SK-N-SH (cell line): ENCODE measurements around the gene TMEM145. TPM values are rescaled to one million over a fixed set of nuclear protein-coding genes. Genes with fewer than 3 reads are reported as not detected.
"Not testable (repeated sequence)": the region's sequence is repeated elsewhere in the genome, so short reads cannot be mapped to it uniquely, and the experiment has no call there.

ENCODE experiments used
- CTCF ChIA-PET: fragments of 300-600, 350-600 bp; formaldehyde crosslinking; extraction: SDS; loops from one replicate; lab custom pipeline; 2021; lab: Yijun Ruan, JAX
- POLR2A ChIA-PET: fragments of 350-600 bp; sonication (Branson Sonifier 250); formaldehyde crosslinking; extraction: SDS; loops from one replicate; lab custom pipeline; 2020; ENCODE audit warnings: antibody characterized with exemption, inconsistent platforms; lab: Yijun Ruan, JAX
- DNase-seq: peaks from one replicate; pipeline ENCODE4 v3.0.0; 2012
- H2AFZ ChIP-seq: fragments of 200-600 bp; sonication (generic); 2 replicates; pipeline ENCODE4 v1.8.1; 2016; ENCODE audit warnings: antibody characterized with exemption, mild to moderate bottlenecking, low read depth
- H3F3A ChIP-seq: fragments of 200-600 bp; sonication (generic); replicated peaks from 2 replicates; pipeline ENCODE3; 2016; ENCODE audit warnings: antibody characterized with exemption, mild to moderate bottlenecking; ENCODE audit not compliant: insufficient read depth
- H3K27ac ChIP-seq, 2 experiments: fragments of 200-500 bp in 1 of 2; fragments of 200-600 bp in 1 of 2; sonication (Bioruptor generic) in 1 of 2; sonication (generic), shearing (Covaris generic) in 1 of 2; 2 replicates each; pipeline versions ENCODE4 v1.5.1 to v1.6.1; 2014 to 2016; ENCODE audit warnings: low read depth in 2 of 2, inconsistent platforms in 1 of 2, low read length in 1 of 2, mild to moderate bottlenecking in 1 of 2, mixed read lengths in 1 of 2
- H3K27me3 ChIP-seq: fragments of 200-600 bp; sonication (generic), shearing (Covaris generic); 2 replicates; pipeline ENCODE4 v1.6.1; 2016; ENCODE audit warnings: mixed run types; ENCODE audit not compliant: insufficient read depth
- H3K36me3 ChIP-seq, 2 experiments: fragments of 200-500 bp in 1 of 2; fragments of 200-600 bp in 1 of 2; sonication (Bioruptor generic) in 1 of 2; sonication (generic) in 1 of 2; replicated peaks in 1 of 2; 2 replicates each; pipeline versions ENCODE3 to v1.5.1; 2014 to 2016; ENCODE audit warnings: low read length in 1 of 2, mild to moderate bottlenecking in 1 of 2; ENCODE audit not compliant: insufficient read depth in 2 of 2, control insufficient read depth in 1 of 2
- H3K4me1 ChIP-seq, 2 experiments: fragments of 200-500 bp in 1 of 2; fragments of 200-600 bp in 1 of 2; sonication (Bioruptor generic) in 1 of 2; sonication (generic), shearing (Covaris generic) in 1 of 2; 2 replicates each; pipeline versions ENCODE4 v1.5.1 to v1.6.1; 2014 to 2016; ENCODE audit warnings: low read depth in 1 of 2, low read length in 1 of 2, mixed run types in 1 of 2; ENCODE audit not compliant: insufficient read depth in 2 of 2, control insufficient read depth in 1 of 2
- H3K4me2 ChIP-seq: fragments of 200-600 bp; sonication (generic), shearing (Covaris generic); 2 replicates; pipeline ENCODE4 v1.6.1; 2017; ENCODE audit warnings: mixed run types
- H3K4me3 ChIP-seq, 2 experiments: fragments of 200-500 bp in 1 of 2; fragments of 200-600 bp in 1 of 2; sonication (Bioruptor generic) in 1 of 2; sonication (generic), shearing (Covaris generic) in 1 of 2; 2 replicates each; pipeline versions ENCODE4 v1.5.1 to v1.8.1; 2014 to 2016; ENCODE audit warnings: low read depth in 2 of 2, inconsistent platforms in 1 of 2, low read length in 1 of 2, mild to moderate bottlenecking in 1 of 2, mixed read lengths in 1 of 2, moderate library complexity in 1 of 2
- H3K79me2 ChIP-seq: fragments of 200-600 bp; sonication (generic); 2 replicates; pipeline ENCODE4 v1.8.1; 2017; ENCODE audit warnings: mild to moderate bottlenecking; ENCODE audit not compliant: insufficient read depth
- H3K9ac ChIP-seq: fragments of 200-600 bp; sonication (generic); 2 replicates; pipeline ENCODE4 v1.6.1; 2017; ENCODE audit warnings: mixed run types
- H3K9me2 ChIP-seq: fragments of 200-600 bp; sonication (generic); 2 replicates; pipeline ENCODE4 v1.6.1; 2017; ENCODE audit warnings: mixed run types
- H3K9me3 ChIP-seq: fragments of 200-600 bp; sonication (generic); 2 replicates; pipeline ENCODE4 v1.6.1; 2017; ENCODE audit warnings: mixed run types, mild to moderate bottlenecking, moderate library complexity
- H4K20me1 ChIP-seq: fragments of 200-600 bp; sonication (generic); 2 replicates; pipeline ENCODE4 v1.6.1; 2017; ENCODE audit warnings: mild to moderate bottlenecking, mixed run types; ENCODE audit not compliant: insufficient read depth
- CHD2 ChIP-seq: fragments of 150-350 bp; IDR thresholded peaks from 2 replicates; pipeline ENCODE4 v1.6.1; 2018; ENCODE audit warnings: low read length; ENCODE audit not compliant: partially characterized antibody
- ELF1 ChIP-seq: IDR thresholded peaks from 2 replicates; pipeline ENCODE4 v1.4.0; 2012
- EZH2phosphoT487 ChIP-seq: fragments of 200-600 bp; sonication (generic); IDR thresholded peaks from 2 replicates; pipeline ENCODE4 v1.6.1; 2017; ENCODE audit warnings: low read depth, mixed run types, mild to moderate bottlenecking, antibody characterized with exemption, moderate library complexity, borderline replicate concordance
- FOSL2 ChIP-seq: IDR thresholded peaks from 2 replicates; pipeline ENCODE4 v1.4.0; 2012; ENCODE audit warnings: low read depth, mild to moderate bottlenecking, moderate library complexity, borderline replicate concordance
- GABPA ChIP-seq: IDR thresholded peaks from 2 replicates; pipeline ENCODE4 v1.4.0; 2012; ENCODE audit warnings: low read depth, mild to moderate bottlenecking
- IRF3 ChIP-seq: fragments of 150-350 bp; IDR thresholded peaks from 2 replicates; pipeline ENCODE4 v1.6.1; 2016; ENCODE audit warnings: mild to moderate bottlenecking, low read depth, low read length
- MAX ChIP-seq: IDR thresholded peaks from 2 replicates; pipeline ENCODE4 v1.4.0; 2012; ENCODE audit warnings: low read depth
- MEF2A ChIP-seq: IDR thresholded peaks from 2 replicates; pipeline ENCODE4 v1.4.0; 2012; ENCODE audit warnings: low read depth, borderline replicate concordance
- MXI1 ChIP-seq: IDR thresholded peaks from 2 replicates; pipeline ENCODE4 v1.6.1; 2012; ENCODE audit warnings: mild to moderate bottlenecking, low read depth, low read length, improper control_type of control experiment
- NRF1 ChIP-seq: IDR thresholded peaks from 2 replicates; pipeline ENCODE4 v1.6.1; 2012; ENCODE audit warnings: low read depth, mild to moderate bottlenecking, low read length
- RAD21 ChIP-seq: IDR thresholded peaks from 2 replicates; pipeline ENCODE4 v1.6.1; 2012; ENCODE audit warnings: mild to moderate bottlenecking, low read length
- RCOR1 ChIP-seq: fragments of 150-350 bp; IDR thresholded peaks from 2 replicates; pipeline ENCODE4 v1.6.1; 2017; ENCODE audit warnings: antibody characterized with exemption, low read length
- RXRA ChIP-seq: IDR thresholded peaks from 2 replicates; pipeline ENCODE4 v1.4.0; 2012; ENCODE audit warnings: low read depth, mild to moderate bottlenecking, borderline replicate concordance
- SIN3A ChIP-seq: IDR thresholded peaks from 2 replicates; pipeline ENCODE4 v1.6.1; 2012; ENCODE audit warnings: low read depth, mild to moderate bottlenecking, low read length, moderate library complexity, borderline replicate concordance
- SMC3 ChIP-seq: IDR thresholded peaks from 2 replicates; pipeline ENCODE4 v1.6.1; 2012; ENCODE audit warnings: low read depth, low read length, improper control_type of control experiment
- YY1 ChIP-seq: IDR thresholded peaks from 2 replicates; pipeline ENCODE4 v1.4.0; 2012; ENCODE audit warnings: low read depth, mild to moderate bottlenecking
- ZBTB33 ChIP-seq: IDR thresholded peaks from 2 replicates; pipeline ENCODE4 v1.4.0; 2012; ENCODE audit warnings: low read depth, borderline replicate concordance
- WGBS: methylation state at CpG from one replicate; pipeline ENCODE4 v1.1.6; 2017; ENCODE audit warnings: low lambda C conversion rate; 5-methylcytosine and 5-hydroxymethylcytosine counted together
- polyA plus RNA-seq, 3 experiments: library from polyadenylated mRNA; depleted of rRNA; stranded (reverse); fragments of >200 nt; gene quantifications; 2 replicates each; pipeline ENCODE4 v1.2.3, GENCODE V29; 2012

Gene TMEM145
- polyA plus RNA-seq, 1 of the 3 experiments (the other 2 are of a cell fraction), result 2.0 TPM

- H3F3A ChIP-seq, result no peaks in the 10 kb centered on the region
- no peak for DNase-seq
- H3K9me2 ChIP-seq, result no peaks in the 10 kb centered on the region
- H3K27ac ChIP-seq, result no peak overlapping the region
- 79% methylated on average over 2 of the region's 2 CpGs for WGBS
- H3K9ac ChIP-seq, result no peak overlapping the region
- no peaks in the 10 kb centered on the region for H3K36me3 ChIP-seq
- no peak for TF ChIP-seq SIN3A
- no peak for TF ChIP-seq CHD2
- TF ChIP-seq MAX, result no peak
- TF ChIP-seq YY1, result no peak
- no peak for TF ChIP-seq ZBTB33
- TF ChIP-seq RXRA, result no peak
- no peak for TF ChIP-seq MEF2A
- TF ChIP-seq RAD21, result no peak
- TF ChIP-seq MXI1, result no peak
- no peak for TF ChIP-seq ELF1
- TF ChIP-seq IRF3, result no peak
- TF ChIP-seq SMC3, result no peak
- no peak for TF ChIP-seq FOSL2
- TF ChIP-seq NRF1, result no peak
- TF ChIP-seq GABPA, result no peak
- TF ChIP-seq EZH2phosphoT487, result no peak
- no peak for TF ChIP-seq RCOR1
- no peaks in the 10 kb centered on the region for H3K9me3 ChIP-seq
- CTCF ChIA-PET, result interaction anchor here (1.0 kb wide), 1 partner anchor 9 kb away, joined by 3 read pairs; no protein-coding TSS in a partner anchor
- no peaks in the 10 kb centered on the region for H3K27me3 ChIP-seq
- H3K4me2 ChIP-seq, result no peak overlapping the region
- POLR2A ChIA-PET, result no interaction called here
- H3K79me2 ChIP-seq, result peaks cover 39% of the 10 kb centered on the region
- H3K4me3 ChIP-seq, result no peak overlapping the region
- H3K4me1 ChIP-seq, result peaks cover 8 to 12% of the 10 kb centered on the region in 2 experiments; a peak in 1 of 4 replicates
- H2AFZ ChIP-seq, result no peak overlapping the region
- no peaks in the 10 kb centered on the region; the same call in 1 of the 2 replicates for H4K20me1 ChIP-seq
Observed at GRCh38 chr19:42330241-42330711, 17.2 kb downstream of the TMEM145 start.

GRCh38 chr19:42331333-42331732, 18.2 kb downstream of the TMEM145 start:
- H3K27me3 ChIP-seq, H3F3A ChIP-seq, H3K9ac ChIP-seq, DNase-seq, H3K36me3 ChIP-seq, H3K4me3 ChIP-seq, H3K27ac ChIP-seq, POLR2A ChIA-PET, H3K9me2 ChIP-seq, H4K20me1 ChIP-seq, H3K4me2 ChIP-seq, H3K9me3 ChIP-seq, H2AFZ ChIP-seq: not testable (repeated sequence)
- CTCF ChIA-PET, result interaction anchor here (0.6 to 2.0 kb wide), 3 partner anchors 8 to 1240 kb away, joined by 3 to 6 read pairs (median 4); no protein-coding TSS in a partner anchor
- Histone ChIP-seq H3K79me2 (peaks cover 32% of the 10 kb centered on the region), H3K4me1 (peaks cover 8 to 10% of the 10 kb centered on the region in 2 experiments; a peak in 1 of 4 replicates)
- WGBS, result 92% methylated on average over 3 of the region's 3 CpGs
